ENCODE results near the gene EXOSC5. TPM values are rescaled to one million over a fixed set of nuclear protein-coding genes. Genes with fewer than 3 reads are reported as not detected.

Gene EXOSC5
- total and polyA plus RNA-seq, 9 of the 15 experiments (the other 6 are each of a cell fraction or from before 2014, with no cell fraction given): 10.9 to 75.5 (median 37.8) TPM

DNA sequence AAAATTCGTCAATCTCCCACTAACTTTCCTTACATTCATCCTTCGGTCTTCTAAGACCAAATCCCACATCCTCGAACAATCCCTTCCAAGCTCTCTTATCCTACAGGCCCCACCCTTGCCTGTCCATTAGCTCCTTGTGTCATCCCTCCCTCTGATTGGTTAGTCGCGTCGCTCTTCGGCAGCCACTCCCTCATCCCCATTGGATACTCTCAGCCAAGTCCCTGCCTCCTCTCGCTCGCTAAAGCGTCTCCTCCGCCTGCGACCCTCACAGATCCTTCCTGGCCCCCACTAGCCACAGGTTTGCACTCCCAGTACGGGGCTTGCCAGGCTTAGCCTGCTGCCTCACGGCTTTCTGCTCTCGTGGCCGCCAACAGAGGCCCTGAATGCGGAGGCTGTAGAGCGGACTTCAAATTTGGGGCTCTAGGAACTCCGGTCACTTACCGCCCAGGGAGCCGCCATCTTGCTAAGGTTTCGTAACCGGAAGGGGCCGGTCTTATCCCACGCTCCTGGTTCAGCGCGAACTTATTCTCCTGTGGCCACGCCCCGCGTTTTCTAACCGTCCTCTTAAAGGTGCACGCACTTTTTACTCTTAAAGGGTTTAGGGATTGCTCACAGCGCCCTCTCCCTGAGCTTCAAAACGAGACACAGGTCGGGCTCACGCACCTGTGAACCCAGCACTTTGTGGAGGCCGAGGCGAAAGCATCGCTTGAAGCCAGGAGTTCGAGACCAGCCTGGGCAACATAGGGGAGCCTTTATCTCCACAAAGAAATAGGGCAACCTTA, 42.5 kb upstream of the EXOSC5 start, which contains the start of gene DMAC2 (continued):
- TF ChIP-seq, protein P1, sequence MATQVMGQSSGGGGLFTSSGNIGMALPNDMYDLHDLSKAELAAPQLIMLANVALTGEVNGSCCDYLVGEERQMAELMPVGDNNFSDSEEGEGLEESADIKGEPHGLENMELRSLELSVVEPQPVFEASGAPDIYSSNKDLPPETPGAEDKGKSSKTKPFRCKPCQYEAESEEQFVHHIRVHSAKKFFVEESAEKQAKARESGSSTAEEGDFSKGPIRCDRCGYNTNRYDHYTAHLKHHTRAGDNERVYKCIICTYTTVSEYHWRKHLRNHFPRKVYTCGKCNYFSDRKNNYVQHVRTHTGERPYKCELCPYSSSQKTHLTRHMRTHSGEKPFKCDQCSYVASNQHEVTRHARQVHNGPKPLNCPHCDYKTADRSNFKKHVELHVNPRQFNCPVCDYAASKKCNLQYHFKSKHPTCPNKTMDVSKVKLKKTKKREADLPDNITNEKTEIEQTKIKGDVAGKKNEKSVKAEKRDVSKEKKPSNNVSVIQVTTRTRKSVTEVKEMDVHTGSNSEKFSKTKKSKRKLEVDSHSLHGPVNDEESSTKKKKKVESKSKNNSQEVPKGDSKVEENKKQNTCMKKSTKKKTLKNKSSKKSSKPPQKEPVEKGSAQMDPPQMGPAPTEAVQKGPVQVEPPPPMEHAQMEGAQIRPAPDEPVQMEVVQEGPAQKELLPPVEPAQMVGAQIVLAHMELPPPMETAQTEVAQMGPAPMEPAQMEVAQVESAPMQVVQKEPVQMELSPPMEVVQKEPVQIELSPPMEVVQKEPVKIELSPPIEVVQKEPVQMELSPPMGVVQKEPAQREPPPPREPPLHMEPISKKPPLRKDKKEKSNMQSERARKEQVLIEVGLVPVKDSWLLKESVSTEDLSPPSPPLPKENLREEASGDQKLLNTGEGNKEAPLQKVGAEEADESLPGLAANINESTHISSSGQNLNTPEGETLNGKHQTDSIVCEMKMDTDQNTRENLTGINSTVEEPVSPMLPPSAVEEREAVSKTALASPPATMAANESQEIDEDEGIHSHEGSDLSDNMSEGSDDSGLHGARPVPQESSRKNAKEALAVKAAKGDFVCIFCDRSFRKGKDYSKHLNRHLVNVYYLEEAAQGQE (IDR thresholded peaks at IDR 0.05; ENCODE audit: borderline replicate concordance): peak; percentile 64; the same call in 1 of the 2 replicates
- TF ChIP-seq, protein P1 (CRISPR knock-in tag; IDR thresholded peaks at IDR 0.05; ENCODE audit: low read depth): no peak
- TF ChIP-seq STAT5B (CRISPR knock-in tag; IDR thresholded peaks at IDR 0.05) (no peak), ZNF76 (CRISPR knock-in tag; IDR thresholded peaks at IDR 0.05; ENCODE audit: borderline replicate concordance) (no peak), MAFG (tag; conservative IDR thresholded peaks at IDR 0.05) (no peak), FOXM1 (IDR thresholded peaks at IDR 0.05; ENCODE audit: low read depth) (peak; percentile 67; the same call in 1 of the 2 replicates), FOXM1 (CRISPR knock-in tag; IDR thresholded peaks at IDR 0.05; ENCODE audit: low read depth) (no peak), SREBF1 (IDR thresholded peaks at IDR 0.05; ENCODE audit: borderline replicate concordance, low read depth, low read length) (no peak), ZNF75A (CRISPR knock-in tag; IDR thresholded peaks at IDR 0.05) (no peak), BCLAF1 (IDR thresholded peaks at IDR 0.05; ENCODE audit: borderline replicate concordance in 1 of 2, control insufficient read depth in 1 of 2, low read depth in 2 of 2, low read length in 1 of 2) (no peak), ZNF785 (CRISPR knock-in tag; IDR thresholded peaks at IDR 0.05) (no peak), OTX1 (CRISPR knock-in tag; IDR thresholded peaks at IDR 0.05) (no peak), SNRNP70 (optimal IDR thresholded peaks at IDR 0.05; ENCODE audit: low read depth, low read length) (no peak)
- TF ChIP-seq, protein P2, sequence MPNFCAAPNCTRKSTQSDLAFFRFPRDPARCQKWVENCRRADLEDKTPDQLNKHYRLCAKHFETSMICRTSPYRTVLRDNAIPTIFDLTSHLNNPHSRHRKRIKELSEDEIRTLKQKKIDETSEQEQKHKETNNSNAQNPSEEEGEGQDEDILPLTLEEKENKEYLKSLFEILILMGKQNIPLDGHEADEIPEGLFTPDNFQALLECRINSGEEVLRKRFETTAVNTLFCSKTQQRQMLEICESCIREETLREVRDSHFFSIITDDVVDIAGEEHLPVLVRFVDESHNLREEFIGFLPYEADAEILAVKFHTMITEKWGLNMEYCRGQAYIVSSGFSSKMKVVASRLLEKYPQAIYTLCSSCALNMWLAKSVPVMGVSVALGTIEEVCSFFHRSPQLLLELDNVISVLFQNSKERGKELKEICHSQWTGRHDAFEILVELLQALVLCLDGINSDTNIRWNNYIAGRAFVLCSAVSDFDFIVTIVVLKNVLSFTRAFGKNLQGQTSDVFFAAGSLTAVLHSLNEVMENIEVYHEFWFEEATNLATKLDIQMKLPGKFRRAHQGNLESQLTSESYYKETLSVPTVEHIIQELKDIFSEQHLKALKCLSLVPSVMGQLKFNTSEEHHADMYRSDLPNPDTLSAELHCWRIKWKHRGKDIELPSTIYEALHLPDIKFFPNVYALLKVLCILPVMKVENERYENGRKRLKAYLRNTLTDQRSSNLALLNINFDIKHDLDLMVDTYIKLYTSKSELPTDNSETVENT (CRISPR knock-in tag; IDR thresholded peaks at IDR 0.05): 0 out of 2 replicates have a peak, but pooled peaks have one; percentile 40
